IPS DF 19.7 (cell line): ENCODE results near the gene D2HGDH.
"Not testable (repeated sequence)": the region's sequence is repeated elsewhere in the genome, so short reads cannot be mapped to it uniquely, and the experiment has no call there.

ENCODE experiments used
- DNase-seq: peaks from one replicate; pipeline ENCODE4 v3.0.0-alpha.2; 2013; ENCODE audit warnings: low read depth, low spot score

The D2HGDH gene

DNA sequence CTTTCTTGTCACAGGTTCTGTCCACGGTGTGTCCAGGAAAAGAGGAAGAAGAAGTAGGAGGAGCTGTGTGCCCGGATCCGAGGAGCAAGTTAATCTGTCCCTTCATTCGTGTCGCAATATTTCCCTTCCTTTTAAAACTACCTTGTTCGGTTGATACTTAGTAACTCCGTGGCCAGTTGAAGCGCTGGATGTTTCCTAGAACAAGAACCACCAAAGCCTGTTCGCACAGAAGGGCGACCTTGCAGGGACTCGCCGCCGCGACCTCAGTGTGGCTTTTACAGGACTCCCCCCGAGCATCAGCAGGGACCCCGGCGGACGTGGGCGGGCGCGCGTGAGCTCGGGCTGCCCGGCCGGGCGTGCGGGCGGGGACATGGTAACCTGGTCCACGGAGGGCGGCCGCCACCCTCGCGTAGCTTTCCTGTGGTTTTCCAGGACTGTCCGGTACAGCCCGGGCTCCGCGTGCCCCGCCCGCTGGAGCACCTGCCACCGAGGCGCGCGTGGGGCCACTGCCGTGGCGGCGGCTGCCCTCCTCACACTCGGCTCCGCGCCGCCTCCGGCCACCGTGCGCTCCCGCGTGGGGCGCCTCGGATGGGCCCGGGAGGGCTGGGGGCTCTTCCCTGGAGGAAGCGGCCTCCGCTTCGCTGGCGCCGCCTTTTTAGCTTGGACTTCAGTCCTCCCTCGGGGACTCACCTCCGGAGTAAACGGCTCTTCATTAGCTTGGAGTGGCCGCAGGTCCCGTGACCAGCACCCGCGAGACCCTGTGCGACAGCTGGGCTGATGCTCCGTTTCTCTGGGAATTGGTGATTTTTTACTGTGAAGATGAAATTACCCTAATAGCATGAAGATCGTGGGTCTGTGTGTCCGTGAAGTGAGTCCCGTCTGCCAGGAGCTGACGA lies 9.2 kb upstream of the D2HGDH start:
- DNase-seq = no peak

DNA sequence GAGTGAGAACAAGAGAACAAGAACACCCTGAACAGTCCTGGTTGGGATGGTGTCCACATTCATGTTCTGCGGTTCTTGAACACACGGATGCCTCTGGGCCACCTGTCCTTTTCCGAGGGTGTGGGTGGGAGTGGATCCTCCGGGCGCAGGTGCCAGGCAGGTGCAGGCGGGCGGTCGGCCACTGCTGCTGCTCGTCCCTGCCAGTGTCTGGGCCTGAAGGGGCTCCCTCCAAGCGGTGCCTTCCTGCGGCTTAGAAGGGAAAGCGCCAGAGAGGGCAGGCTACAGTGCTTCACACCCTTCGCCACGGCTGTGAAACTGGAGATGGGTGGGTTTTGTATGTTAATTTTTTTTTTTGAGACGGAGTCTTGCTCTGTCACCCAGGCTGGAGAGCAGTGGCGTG lies 8.0 kb upstream of the D2HGDH start:
- DNase-seq = no peak

DNA sequence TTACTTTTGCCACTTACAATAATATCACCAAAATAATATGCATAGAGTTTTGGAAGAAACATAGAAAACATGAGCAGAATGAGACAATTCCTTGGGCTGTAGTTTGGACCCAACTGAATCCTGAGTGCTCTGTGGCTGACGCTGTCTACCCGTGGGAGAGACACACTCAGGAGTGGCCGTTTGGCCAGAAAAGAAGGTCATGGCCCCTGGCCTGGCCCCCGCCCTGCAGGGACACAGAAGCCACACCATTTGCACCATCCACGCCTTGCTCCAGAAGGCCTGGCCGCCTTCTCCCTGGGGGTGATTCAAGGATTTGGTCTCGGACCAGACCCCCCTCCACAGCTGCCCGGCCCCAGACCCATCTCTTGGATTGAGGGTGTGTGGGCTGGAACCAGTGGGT lies 6.4 kb upstream of the D2HGDH start:
- no peak for DNase-seq

DNA sequence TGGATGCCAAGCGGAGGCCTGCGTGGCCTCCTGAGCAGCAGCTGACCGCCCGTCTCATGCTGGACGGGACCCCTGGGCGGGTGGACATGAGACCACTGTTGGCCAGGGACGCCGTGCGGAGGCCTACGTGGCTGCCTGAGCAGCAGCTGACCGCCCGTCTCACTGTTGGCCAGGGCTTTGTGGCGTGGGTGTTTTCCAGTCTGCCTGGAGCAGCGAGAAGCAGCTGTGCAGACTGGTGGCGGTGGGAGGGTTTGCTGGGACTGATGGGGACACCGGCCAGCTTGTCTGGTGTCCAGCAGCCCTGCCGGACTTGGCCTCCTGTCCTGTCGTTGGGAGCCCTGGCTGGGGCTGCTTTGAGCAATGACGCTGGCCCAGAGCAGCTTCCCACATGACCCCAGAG lies 5.8 kb upstream of the D2HGDH start:
- DNase-seq = no peak

DNA sequence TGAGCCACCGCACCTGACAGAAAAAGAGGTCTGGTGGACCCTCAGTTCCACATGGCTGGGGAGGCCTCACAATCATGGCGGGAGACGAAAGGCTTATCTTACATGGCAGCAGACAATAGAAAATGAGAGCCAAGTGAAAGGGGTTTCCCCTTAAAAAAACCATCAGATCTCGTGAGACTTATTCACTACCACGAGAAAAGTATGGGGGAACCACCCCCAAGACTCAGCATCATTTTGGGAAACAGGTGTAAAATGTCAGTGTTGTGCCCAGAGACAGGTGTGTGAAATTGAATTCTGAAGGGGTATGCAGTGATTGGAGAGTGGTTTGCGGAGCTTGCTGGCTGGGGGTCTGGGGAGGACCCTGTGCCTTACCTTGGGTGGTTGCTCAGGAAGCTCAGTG lies 4.6 kb upstream of the D2HGDH start:
- no peak for DNase-seq

DNA sequence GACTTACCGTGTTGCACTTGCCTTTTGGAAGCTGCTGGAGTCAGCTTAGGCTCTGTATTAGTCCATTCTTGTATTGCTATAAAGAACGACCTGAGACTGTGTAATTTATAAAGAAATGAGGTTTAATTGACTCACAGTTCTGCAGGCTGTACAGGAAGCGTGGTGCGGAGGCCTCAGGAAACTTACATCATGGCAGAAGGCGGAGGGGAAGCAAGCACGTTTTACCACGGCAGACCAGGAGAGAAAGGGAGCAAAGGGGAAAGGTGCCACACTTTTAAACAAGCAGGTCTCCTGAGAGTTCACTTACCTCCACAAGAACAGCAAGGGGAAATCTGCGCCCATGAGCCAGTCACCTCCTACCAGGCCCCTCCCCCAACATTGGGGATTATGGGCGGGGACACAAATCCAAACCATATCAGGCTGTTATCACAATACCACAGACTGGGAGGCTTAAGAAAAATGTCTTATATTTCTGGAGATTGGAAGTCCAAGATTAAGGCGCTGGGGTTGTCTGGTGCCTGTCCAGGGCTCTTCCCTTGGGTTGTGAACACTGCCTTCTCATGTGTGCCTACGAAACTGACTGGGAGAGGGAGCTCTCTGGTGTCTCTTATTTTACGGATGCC lies 3.6 kb upstream of the D2HGDH start:
- DNase-seq = no peak

DNA sequence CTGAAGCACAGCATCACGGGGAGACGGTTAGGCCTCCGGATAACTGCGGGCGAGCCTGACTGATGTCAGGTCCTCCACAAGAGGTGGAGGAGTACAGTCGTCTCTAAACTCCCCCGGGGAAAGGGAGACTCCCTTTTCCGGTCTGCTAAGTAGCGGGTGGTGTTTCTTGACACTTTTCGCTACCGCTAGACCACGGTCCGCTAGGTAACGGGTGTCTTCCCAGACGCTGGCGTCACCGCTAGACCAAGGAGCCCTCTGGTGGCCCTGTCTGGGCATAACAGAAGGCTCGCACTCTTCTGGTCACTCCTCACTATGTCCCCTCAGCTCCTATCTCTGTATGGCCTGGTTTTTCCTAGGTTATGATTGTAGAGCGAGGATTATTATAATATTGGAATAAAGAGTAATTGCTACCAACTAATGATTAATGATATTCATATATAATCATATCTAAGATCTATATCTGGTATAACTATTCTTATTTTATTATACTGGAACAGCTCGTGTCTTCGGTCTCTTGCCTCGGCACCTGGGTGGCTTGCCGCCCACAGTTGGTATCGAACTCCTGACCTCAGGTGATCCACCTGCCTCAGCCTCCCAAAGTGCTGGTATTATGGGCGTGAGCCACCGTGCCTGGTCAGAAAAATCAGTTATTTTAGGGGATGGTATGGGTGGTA lies 1.8 kb upstream of the D2HGDH start:
- DNase-seq = not testable (repeated sequence)

DNA sequence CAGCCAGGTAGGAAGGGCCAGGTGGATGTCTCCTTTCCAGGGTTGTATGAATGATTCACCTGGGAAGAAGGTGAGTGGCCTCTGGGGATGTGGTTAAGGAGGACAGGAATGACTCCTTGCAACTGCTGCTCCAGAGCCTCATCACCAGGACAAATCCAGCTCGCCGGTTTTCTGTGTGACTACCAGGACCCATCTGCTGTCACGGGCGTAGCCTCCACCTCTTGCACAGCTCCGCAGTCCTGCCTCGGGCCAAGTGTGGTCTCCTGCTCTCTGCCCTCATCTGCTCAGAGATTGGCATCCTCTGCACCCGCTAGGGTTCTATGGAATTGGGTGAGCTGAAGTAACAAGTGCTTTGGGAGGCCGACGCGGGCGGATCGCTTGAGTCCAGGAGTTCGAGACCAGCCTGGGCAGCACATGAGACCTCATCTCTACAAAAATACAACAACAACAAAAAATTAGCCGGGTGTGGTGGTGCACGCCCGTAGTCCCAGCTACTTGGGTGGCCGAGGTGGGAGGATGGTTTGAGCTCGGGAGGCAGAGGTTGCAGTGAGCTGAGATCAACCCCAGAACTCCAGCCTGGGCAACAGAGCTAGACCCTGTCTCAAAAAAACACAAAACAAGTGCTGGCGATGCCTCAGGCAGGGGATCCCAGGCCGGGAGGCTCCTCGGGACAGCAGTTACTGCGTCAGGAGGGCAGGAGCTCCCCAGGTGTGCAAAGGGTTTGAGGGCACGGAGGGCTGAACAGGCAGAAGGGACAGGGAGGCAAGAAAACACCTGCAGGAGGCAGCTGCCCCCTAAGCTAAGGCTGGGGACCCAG lies 831 bp upstream of the D2HGDH start:
- no peak for DNase-seq

DNA sequence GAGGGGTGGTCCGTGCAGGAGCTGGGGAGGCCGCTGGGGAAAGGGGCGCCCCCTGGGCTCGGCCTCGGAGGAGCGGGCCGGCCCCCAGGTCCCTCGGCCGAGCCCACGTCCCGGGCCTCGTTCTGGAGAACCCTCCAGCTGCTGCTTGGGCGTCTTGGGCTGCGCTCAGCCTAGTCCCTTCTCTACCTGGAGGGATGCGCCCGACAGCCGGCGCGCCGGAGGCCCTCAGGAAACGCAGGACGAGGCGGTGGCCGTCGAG lies 293 bp upstream of the D2HGDH start:
- no peak for DNase-seq

DNA sequence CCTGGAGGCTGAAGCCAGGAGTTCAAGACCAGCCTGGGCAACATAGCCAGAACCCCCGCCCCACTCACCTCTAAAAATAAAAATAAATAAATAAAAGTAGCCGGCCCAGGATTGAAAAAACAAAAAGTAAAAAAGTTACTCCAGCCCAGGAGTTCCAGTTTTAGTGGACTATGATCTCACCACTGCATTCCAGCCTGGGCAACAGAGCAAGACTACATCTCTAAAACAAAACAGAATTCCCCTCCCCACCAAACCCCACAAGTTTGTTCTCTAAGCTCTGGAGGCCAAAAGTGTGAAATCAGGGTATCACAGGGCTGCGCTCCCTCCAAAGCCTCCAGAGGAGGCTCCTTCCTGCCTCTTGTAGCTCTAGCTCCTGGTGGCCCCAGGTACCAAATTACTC lies 1.7 kb downstream of the D2HGDH start:
- DNase-seq = no peak

DNA sequence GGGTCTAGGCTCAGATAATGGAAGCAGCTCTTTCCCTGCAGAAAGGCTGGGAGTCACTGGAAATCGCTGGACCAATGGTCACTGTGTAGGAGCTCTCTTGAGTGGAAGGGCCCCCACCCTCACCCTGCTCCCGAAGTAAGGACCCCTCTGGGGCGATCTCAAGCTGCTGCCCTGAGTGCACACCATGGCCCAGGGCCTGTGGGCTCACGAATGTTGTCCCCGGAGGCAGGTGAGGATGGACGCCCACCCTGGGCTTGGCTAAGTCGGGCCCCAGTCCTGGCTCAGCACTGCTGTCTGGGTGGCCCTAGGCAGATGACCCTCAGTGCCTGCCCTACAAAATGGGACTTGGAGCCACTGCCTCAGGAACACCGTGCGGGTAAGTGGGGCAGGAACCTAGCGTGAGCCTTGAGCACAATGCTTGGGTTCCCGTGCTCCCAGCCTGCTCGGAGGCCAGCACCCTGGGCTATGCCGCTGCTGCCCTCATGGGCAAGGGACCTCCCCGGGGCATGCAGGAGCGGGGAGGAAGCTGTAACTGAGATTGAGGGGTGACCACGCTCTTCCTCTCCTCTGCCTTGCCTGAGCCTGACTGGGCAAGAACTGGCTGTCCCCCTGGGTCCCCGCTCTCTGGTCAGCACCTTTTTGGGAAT lies 3.7 kb downstream of the D2HGDH start:
- DNase-seq = no peak

DNA sequence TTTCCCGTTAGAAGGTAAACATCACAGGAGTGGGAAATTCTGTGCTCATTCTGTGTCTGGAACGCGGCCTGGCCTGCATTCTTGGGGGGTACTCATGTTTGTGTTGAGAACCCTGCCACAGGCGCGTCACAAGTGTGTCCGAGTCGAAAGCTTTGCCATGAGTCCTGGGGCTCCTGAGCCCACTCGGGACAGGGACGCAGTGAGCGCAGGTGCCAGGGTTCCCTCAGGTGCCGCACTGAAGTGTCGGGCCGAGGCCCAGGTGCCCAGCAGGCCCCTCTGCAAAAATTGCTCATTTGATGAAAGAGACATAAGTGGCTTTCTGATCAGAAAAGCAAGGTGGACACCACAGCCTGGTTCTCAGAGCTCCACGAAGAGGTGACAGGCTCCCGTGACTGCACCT lies 4.7 kb downstream of the D2HGDH start:
- DNase-seq = no peak

DNA sequence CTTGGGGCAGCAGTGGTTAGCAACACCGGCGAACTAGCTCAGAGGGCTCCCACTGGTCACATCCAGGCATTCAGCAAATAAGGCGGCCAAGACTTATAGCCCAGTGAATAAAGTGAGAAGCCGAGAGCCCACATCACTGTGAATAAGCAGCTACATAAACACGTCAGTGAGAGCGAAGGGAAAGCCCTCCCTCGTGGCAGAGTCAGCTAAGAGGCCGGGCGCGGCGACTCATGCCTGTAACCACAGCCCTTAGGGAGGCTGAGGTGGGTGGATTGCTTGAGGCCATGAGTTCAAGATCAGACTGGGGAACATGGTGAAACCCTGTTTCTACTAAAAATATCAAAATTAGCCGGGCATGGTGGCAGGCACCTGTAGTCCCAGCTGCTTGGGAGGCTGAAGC lies 5.2 kb downstream of the D2HGDH start:
- no peak for DNase-seq

DNA sequence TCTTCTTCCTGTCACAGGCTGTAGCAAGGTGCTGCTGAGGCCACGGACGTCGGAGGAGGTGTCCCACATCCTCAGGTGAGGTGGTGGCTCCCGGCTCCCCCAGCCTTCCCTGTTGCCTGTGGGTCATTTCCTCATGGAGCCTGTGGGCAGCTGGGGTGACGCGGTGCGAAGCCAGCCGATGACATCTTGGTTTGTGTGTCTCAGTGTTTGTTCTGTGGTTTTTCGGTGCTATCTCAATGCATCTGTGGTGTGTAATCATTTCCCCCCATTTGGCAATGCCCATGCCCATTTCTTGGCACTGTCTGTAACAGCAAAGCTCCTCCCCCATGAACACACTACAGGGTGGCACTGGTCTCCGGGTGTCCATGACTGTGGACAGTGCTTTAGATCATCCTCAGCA lies 6.6 kb downstream of the D2HGDH start:
- no peak for DNase-seq

DNA sequence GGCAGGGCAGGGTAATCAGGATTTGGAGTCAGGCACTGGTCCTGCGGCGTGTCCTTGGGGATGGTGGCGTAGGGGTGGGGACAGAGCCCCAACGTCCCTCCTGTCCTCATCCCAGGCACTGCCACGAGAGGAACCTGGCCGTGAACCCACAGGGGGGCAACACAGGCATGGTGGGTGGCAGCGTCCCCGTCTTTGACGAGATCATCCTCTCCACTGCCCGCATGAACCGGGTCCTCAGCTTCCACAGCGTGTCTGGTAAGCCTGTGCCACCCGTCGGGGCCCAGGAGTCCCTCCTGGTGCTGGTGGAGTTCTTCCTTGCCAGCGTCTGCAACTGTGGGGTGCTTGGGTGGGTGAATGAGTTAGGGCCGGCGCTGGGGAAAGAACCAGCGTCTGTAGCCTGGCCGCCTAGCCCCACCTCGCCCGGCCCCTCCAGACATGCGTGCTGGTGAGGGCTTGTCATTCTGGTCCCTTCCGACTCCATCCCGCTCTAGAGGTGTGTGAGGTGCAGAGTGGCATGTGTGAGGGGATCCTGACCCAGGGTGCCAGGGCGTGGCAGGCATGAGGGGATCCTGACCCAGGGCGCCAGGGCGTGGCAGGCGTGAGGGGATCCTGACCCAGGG lies 8.0 kb downstream of the D2HGDH start:
- DNase-seq = no peak

DNA sequence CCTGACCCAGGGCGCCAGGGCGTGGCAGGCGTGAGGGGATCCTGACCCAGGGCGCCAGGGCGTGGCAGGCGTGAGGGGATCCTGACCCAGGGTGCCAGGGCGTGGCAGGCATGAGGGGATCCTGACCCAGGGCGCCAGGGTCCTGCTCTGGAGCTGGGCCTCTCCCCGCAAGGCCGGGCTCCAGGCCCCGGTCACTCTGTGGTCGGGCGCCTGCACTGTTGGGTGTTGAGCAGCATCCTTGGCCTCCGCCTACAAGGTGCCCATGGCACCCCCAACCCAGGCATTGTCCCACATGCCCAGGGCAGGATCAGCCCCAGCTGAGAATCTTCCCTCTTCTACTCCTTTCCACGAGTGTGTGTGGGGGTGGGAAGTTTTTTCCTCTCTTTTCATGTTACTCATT lies 8.6 kb downstream of the D2HGDH start:
- DNase-seq = not testable (repeated sequence)

DNA sequence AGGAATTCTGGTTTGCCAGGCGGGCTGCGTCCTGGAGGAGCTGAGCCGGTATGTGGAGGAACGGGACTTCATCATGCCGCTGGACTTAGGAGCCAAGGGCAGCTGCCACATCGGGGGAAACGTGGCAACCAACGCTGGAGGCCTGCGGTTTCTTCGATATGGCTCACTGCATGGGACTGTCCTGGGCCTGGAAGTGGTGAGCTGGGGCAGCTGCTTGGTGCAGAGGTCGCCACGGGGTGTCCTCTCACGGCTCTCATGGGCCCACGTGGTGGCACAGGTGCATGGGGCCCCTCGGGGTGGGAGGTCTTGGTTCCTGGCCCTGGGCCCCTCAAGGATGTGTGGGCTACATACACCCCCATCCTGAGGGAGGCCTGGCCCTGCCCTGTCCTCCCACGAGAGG lies 9.2 kb downstream of the D2HGDH start:
- DNase-seq = no peak

DNA sequence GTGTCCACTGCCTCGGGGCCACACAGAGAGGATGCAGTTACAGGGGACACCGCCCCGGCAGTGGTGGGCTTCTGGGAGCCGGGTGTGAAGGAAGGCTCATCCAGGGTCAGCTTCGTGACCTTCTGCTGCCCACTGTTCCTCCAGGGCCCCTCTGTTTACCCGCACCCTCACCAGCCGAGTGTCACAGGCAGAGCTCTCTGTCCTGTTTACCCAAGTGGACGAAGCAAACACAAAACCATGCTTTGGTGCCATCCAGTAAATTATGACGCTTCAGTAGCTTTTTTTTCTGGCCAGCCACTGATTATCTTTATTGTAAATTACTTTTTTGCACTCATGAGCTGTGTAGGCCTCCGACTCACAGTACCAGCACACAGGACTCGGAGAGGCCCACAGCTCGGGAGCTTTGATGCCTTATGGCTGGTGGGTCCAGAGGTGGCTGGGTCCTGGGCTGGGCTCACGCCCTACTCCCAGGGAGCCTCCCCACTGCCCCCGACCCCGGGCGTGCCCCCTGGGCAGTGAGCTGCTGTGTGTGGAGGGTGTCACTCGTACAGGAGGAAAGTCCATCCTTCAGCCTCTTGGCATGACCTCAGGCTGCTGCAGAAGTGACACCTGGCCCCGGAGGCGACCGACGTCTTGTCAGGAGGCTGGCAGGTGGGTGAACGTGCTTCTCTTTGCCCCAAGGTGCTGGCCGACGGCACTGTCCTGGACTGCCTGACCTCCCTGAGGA lies 9.8 kb downstream of the D2HGDH start:
- DNase-seq = no peak

DNA sequence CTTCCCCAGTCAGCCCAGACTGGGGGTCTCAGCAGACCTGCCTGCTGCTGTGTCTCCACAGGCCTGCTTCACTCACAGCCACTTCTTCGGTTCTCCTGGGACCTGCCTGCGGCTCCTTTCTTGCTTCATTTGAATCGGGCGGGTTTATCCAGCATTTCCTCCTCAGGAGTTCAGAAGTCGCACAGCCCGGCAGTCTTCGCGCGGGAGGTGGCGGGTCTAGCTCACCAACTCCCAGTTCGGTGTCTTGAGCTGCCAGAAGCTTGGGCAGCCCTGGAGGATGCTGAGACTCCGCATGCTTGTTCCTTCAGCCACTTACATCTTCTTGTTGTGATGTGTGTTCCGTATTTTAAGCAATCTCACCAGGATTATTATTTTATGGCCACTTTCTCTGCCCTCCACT lies 10.8 kb downstream of the D2HGDH start:
- no peak for DNase-seq

DNA sequence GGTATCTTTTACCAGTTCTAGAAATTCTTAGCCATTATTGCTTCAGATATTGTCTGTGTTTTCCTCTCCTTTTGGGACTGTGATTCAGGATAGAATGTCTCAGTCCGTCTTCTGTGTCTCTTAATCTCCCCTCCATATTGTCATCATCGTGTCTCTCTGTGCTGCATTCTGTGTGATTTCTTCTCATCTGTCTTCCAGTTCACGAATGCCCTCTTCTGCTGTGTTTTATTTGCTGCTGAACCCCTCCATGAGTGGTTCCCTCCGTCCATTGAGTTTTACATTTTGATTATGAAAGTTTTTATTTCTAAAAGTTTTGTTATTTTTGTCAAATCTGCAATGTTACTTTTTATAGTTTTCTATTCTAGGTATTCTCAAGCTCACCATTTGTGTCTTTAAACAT lies 11.7 kb downstream of the D2HGDH start:
- DNase-seq = no peak
